ENCODE results near the gene ZDHHC5. TPM values are rescaled to one million over a fixed set of nuclear protein-coding genes. Genes with fewer than 3 reads are reported as not detected.

Gene ZDHHC5
- total and polyA plus RNA-seq, 2 of the 13 experiments (the other 11 are each of a cell fraction or from before 2014, with no cell fraction given): 26.6 to 34.0 TPM

- DNase-seq (ENCODE audit: low spot score) (peak; percentile 100), FAIRE-seq (peak; percentile 98), ATAC-seq (peak; percentile 95)
- Histone ChIP-seq H3K9ac (ENCODE audit: insufficient read depth, low read depth, low read length) (peak within 1 kb of the TSS; percentile 91), H3K27me3 (ENCODE audit: control insufficient read depth in 1 of 2, insufficient read depth in 2 of 2, low read length in 2 of 2) (no peaks in the 10 kb centered on the region; a peak in 1 of 5 replicates), H2AFZ (ENCODE audit: low read length) (no peak within 1 kb of the TSS), H3K4me3 (replicated peaks in 1 of 3; ENCODE audit: insufficient read depth in 1 of 3, low read depth in 2 of 3, low read length in 3 of 3) (peak within 1 kb of the TSS; percentile 92 to 98 (median 92)), H3K9me3 (ENCODE audit: low read length) (no peaks in the 10 kb centered on the region), H3K79me2 (ENCODE audit: insufficient read depth, low read length) (peaks cover 36% of the 10 kb centered on the region), H3K36me3 (replicated peaks in 1 of 2; ENCODE audit: control insufficient read depth in 1 of 2, insufficient read depth in 2 of 2, low read length in 2 of 2) (no peaks in the 10 kb centered on the region; a peak in 1 of 5 replicates), H4K20me1 (ENCODE audit: insufficient read depth, low read length) (no peaks in the 10 kb centered on the region), H3K4me2 (ENCODE audit: low read depth, low read length) (peak within 1 kb of the TSS; percentile 94), H3K27ac (ENCODE audit: extremely low read length, insufficient read depth, low read length) (peak within 1 kb of the TSS; percentile 82), H3K4me1 (ENCODE audit: insufficient read depth, low read length) (peaks cover 29% of the 10 kb centered on the region)
- intact Hi-C loops (cut with micrococcal nuclease; ENCODE audit: unreplicated experiment): loop anchor here (1.0 to 2.0 kb wide), 3 partner anchors 45 to 88 kb away; no protein-coding TSS in a partner anchor
- in situ Hi-C loops (cut with HindIII; ENCODE audit: extremely low pct_ligation_motif_present, low pct_unique_long_range_greater_than_20kb): no loop called here
- under 1% methylated on average over 45 of the region's 53 CpGs for WGBS (ENCODE audit: low lambda C conversion rate)
- TSS peak; percentile 77 for BruUV-seq (replicated peaks)
- CTCF ChIA-PET (ENCODE audit: low intra/inter-chr PET ratio, low total read pairs): no interaction called here
- POLR2A ChIA-PET: interaction anchor here (0.6 to 1.9 kb wide), 17 partner anchors 9 to 346 kb away, joined by 3 to 14 read pairs (median 3); partner anchors contain the start of genes CTNND1, SELENOH and ZDHHC5
- TF ChIP-seq GABPB1 (CRISPR knock-in tag; IDR thresholded peaks at IDR 0.05): peak; percentile 94
- peak; percentile 66; the same call in 1 of the 2 replicates for TF ChIP-seq ZNF788 (CRISPR knock-in tag; IDR thresholded peaks at IDR 0.05; ENCODE audit: borderline replicate concordance)
- TF ChIP-seq SMAD1 (CRISPR knock-in tag; IDR thresholded peaks at IDR 0.05; ENCODE audit: borderline replicate concordance, low read depth): peak; percentile 72; the same call in 1 of the 2 replicates
- peak; percentile 17; the same call in 1 of the 2 replicates for TF ChIP-seq HNF1B (CRISPR knock-in tag; IDR thresholded peaks at IDR 0.05)
- 0 out of 2 replicates have a peak, but pooled peaks have one; percentile 28 for TF ChIP-seq GFI1 (CRISPR knock-in tag; IDR thresholded peaks at IDR 0.05; ENCODE audit: borderline replicate concordance)
- peak; percentile 76; the same call in 1 of the 2 replicates for TF ChIP-seq KLF13 (CRISPR knock-in tag; IDR thresholded peaks at IDR 0.05)
- TF ChIP-seq ZBTB4 (CRISPR knock-in tag; IDR thresholded peaks at IDR 0.05; ENCODE audit: borderline replicate concordance): peak; percentile 44; the same call in 1 of the 2 replicates
- 0 out of 2 replicates have a peak, but pooled peaks have one; percentile 43 for TF ChIP-seq CREBL2 (CRISPR knock-in tag; IDR thresholded peaks at IDR 0.05; ENCODE audit: borderline replicate concordance)
- TF ChIP-seq ZNF205 (CRISPR knock-in tag; IDR thresholded peaks at IDR 0.05): no peak
- no peak for TF ChIP-seq AGO2 (optimal IDR thresholded peaks at IDR 0.05; ENCODE audit: low read depth, low read length)
- TF ChIP-seq PHF8 (CRISPR knock-in tag; IDR thresholded peaks at IDR 0.05): peak; percentile 51; the same call in 1 of the 2 replicates
- peak; percentile 85 for TF ChIP-seq ZNF44 (CRISPR knock-in tag; IDR thresholded peaks at IDR 0.05)
- peak; percentile 70 for TF ChIP-seq HOXA3 (CRISPR knock-in tag; IDR thresholded peaks at IDR 0.05)
- TF ChIP-seq MAFF (IDR thresholded peaks at IDR 0.05; ENCODE audit: low read depth, low read length): 0 out of 2 replicates have a peak, but pooled peaks have one; percentile 7
- TF ChIP-seq DBP (CRISPR knock-in tag; IDR thresholded peaks at IDR 0.05; ENCODE audit: not compliant biosample characterization): peak; percentile 42
- TF ChIP-seq SMARCE1 (IDR thresholded peaks at IDR 0.05; ENCODE audit: borderline replicate concordance): no peak
- TF ChIP-seq ELF1 (CRISPR knock-in tag; IDR thresholded peaks at IDR 0.05): peak; percentile 83
Measured at GRCh38 chr11:57712256-57713150, 44.6 kb downstream of the ZDHHC5 start, which contains the start of gene TMX2. Gene TMX2 (plus strand): TSS chr11:57712593. CDS start chr11:57712619, 26 bp downstream.
